Activated CD4-positive, alpha-beta T cell treated with anti-CD3 and anti-CD28 coated beads, Interleukin-2, amount 10 ng/mL, durations not matched to agents 24 days and 14 days (primary cell): ENCODE measurements around the gene PDE6D. TPM values are rescaled to one million over a fixed set of nuclear protein-coding genes. Genes with fewer than 3 reads are reported as not detected.
"Not testable (repeated sequence)": the region's sequence is repeated elsewhere in the genome, so short reads cannot be mapped to it uniquely, and the experiment has no call there.

Source experiments
- DNase-seq: peaks from one replicate; pipeline ENCODE4 v3.0.0; 2022
- H3K27ac Mint-ChIP-seq: one replicate; pipeline ENCODE4 v1.8.0; 2022; ENCODE audit warnings: mild to moderate bottlenecking, mixed read lengths
- H3K27me3 Mint-ChIP-seq: one replicate; pipeline ENCODE4 v1.8.0; 2022; ENCODE audit warnings: mixed read lengths
- H3K36me3 Mint-ChIP-seq: one replicate; pipeline ENCODE4 v1.8.0; 2022; ENCODE audit warnings: low read depth, mild to moderate bottlenecking, mixed read lengths
- H3K4me1 Mint-ChIP-seq: one replicate; pipeline ENCODE4 v1.8.0; 2021; ENCODE audit warnings: mixed read lengths
- H3K4me3 Mint-ChIP-seq: one replicate; pipeline ENCODE4 v1.8.0; 2022; ENCODE audit warnings: mild to moderate bottlenecking, moderate library complexity, mixed read lengths
- H3K9me3 Mint-ChIP-seq: one replicate; pipeline ENCODE4 v1.8.0; 2021; ENCODE audit warnings: mixed read lengths
- intact Hi-C: fragments of 100-400 bp; cut with micrococcal nuclease; formaldehyde crosslinking; loops from one replicate; pipeline ENCODE4 v1.15.1; 2023
- total RNA-seq: library from RNA; stranded (reverse); gene quantifications from 2 replicates; pipeline ENCODE4 v1.2.3, GENCODE V29; 2022

PDE6D gene
- total RNA-seq, 1 donor from 2014 or later, result 36.0 TPM

DNA sequence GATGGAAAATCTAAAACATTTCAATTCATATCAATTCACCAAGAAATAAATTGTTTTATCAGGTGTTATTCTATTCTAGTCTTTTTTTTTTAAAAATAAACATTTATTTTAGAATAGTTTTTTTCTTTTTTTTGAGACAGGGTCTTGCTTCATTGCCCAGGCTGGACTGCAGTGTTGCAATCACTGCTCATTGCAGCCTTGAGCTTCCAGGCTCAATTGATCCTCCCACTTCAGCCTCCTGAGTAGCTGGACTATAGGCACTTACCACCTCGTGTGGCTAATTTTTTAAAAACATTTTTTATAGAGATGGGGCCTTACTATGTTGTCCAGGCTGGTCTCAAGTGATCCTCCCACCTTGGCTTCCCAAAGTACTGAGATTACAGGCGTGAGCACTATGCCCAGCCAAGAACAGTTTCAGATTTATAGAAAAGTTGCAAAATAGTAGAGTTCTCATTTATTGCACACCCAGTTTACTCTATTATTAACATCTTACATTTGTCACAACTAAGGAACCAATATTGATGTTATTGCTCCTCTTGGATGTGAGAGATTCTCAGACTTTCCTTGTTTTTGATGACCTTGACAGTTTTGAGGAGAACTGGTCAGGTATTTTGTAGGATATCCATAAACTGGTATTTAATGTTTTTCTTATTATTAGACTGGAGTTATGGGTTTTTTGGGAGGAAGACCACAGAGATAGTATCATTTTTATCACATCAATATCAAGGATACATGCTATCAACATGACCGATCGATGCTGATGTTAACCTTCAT lies 29.9 kb downstream of the PDE6D start:
- Mint-ChIP-seq H3K9me3 (no peaks in the 10 kb centered on the region), H3K27ac (no peak overlapping the region), H3K27me3 (no peaks in the 10 kb centered on the region), H3K36me3 (peaks cover 4% of the 10 kb centered on the region), H3K4me3 (no peak overlapping the region), H3K4me1 (peaks cover 2% of the 10 kb centered on the region)
- intact Hi-C loops, result no loop called here
- no peak for DNase-seq

DNA sequence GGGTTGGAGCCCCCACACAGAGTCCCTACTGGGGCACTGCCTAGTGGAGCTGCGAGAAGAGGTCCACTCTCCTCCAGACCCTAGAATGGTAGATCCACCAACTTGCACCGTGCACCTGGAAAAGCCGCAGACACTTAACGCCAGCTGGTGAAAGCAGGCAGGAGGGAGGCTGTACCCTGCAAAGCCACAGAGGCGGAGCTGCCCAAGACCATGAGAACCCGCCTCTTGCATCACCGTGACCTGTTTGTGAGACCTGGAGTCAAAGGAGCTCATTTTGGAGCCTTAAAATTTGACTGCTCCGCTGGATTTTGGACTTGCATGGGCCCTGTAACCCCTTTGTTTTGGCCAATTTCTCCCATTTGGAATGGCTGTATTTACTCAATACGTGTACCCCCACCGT lies 32.1 kb downstream of the PDE6D start:
- intact Hi-C loops, H3K36me3 Mint-ChIP-seq, H3K4me3 Mint-ChIP-seq, DNase-seq, H3K4me1 Mint-ChIP-seq, H3K9me3 Mint-ChIP-seq, H3K27ac Mint-ChIP-seq, H3K27me3 Mint-ChIP-seq: not testable (repeated sequence)

DNA sequence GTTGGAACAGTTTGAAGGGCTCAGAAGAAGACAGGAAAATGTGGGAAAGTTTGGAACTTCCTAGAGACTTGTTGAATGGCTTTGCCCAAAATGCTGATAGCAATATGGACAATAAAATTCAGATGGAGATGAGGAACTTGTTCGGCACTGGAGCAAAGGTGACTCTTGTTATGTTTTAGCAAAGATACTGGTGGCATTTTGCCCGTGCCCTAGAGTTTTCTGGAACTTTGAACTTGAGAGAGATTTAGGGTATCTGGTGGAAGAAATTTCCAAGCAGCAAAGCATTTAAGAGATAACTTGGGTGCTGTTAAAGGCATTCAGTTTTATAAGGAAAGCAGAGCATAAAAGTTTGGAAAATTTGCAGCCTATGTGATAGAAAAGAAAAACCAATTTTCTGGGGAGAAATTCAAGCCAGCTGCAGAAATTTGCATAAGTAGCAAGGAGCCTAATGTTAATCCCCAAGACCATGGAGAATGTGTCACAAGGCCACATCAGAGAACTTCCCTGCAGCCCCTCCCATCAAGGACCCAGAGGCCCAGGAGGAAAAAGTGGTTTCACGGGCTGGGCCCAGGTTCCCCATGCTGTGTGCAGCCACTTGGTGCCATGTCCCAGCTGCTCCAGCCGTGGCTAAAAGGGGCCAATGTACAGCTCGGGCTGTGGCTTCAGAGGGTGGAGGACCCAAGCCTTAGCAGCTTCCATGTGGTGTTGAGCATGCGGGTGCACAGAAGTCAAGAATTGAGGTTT lies 32.8 kb downstream of the PDE6D start:
- H3K27ac Mint-ChIP-seq, intact Hi-C loops, DNase-seq, H3K4me1 Mint-ChIP-seq, H3K27me3 Mint-ChIP-seq, H3K4me3 Mint-ChIP-seq, H3K36me3 Mint-ChIP-seq, H3K9me3 Mint-ChIP-seq: not testable (repeated sequence)

DNA sequence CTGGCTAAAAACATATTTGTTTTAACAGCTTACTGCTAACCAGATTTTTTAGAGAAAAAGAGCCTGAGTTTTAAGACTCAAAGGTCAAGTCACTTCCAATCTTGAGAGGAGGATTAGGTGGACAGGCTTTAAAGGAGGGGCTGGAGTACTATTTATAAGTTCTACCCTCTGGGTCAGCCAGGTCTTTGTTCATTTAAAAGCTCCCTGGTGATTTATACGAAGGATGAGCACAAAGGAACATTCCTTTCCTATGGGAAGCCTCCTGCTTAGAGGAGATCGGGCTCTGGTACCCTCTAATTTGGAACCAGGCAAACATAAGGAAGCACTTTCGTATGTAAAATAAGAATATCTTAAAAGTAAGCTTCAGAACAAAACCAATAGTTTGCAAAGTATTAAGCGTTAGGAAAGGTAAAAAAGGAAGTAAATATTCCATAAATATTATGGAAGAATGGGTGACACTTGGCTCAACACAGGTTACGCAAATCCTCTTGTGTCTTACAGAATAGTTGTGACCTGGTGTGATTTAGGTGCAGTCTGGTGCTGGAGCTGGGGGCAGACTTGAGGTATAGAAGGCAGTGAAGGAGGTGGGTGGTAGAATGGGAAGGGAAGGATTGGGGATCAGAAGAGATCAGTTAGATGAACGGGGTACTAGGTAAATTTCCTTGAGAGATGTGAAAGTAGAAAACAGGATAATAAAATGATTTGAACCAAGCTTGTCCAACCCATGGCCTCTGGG lies 35.6 kb downstream of the PDE6D start:
- Mint-ChIP-seq H3K4me1 (peaks cover 2% of the 10 kb centered on the region), H3K9me3 (no peaks in the 10 kb centered on the region), H3K27me3 (no peaks in the 10 kb centered on the region), H3K4me3 (no peak overlapping the region), H3K27ac (no peak overlapping the region), H3K36me3 (peaks cover 4% of the 10 kb centered on the region)
- no peak for DNase-seq
- intact Hi-C loops, result no loop called here

DNA sequence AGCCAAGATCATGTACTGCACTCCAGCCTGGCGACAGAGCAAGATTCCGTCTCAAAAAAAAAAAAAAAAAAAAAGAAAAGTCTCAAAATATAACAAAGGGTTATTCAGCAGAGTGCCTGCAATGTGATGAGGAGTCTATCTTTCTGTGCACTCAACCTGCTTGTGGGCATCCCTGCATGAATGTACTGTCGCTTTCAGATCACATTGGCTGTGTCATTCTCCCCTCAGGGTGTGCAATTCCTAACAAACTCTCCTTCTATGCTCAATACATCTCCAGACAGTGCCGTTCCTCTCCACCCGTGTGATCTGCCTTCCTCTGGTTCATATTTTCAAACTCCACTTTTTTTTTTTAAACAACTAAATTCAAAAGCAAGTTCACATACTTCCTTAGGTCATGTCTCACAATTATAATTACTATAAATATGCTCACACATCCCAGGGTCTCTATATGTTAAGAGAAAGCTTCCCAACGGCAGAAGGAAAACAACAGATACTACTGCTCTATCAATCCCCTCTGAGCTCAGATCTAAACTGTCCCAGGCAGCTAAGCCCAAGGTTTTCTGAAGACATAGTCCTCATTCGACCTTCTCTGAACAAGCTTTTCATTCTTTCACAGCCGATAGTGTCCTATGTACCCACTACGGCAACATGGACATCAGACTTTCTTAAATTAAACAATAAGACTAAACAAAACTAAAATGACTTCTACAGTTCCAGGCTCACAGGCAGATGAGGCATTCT lies 37.5 kb downstream of the PDE6D start:
- Mint-ChIP-seq H3K4me1 (peaks cover under 1% of the 10 kb centered on the region), H3K4me3 (no peak overlapping the region), H3K36me3 (no peaks in the 10 kb centered on the region), H3K27me3 (no peaks in the 10 kb centered on the region), H3K9me3 (no peaks in the 10 kb centered on the region), H3K27ac (no peak overlapping the region)
- intact Hi-C loops, result no loop called here
- no peak for DNase-seq

DNA sequence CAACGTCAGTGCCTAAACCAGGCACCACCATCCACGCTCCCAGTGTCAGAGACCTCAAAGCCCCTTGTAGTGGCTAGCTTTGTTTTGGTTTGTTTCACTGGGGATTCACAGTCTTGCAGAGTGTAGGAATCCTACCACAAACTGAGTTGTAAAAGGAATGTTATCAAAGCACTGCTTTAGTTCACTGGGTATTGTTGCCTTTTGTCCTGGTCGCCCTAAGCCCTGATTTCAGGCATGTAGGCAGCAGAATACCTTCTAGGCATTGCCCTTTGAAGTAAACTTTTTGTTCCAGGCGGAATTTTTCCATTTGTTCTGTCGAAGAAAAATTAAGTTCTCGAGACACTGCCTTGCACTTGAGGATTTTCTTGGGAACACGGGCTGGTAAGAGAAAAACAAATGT lies 43.3 kb downstream of the PDE6D start:
- Mint-ChIP-seq H3K27me3 (no peaks in the 10 kb centered on the region), H3K4me3 (no peak overlapping the region), H3K4me1 (no peaks in the 10 kb centered on the region), H3K36me3 (peaks cover 14% of the 10 kb centered on the region), H3K9me3 (no peaks in the 10 kb centered on the region), H3K27ac (no peak overlapping the region)
- DNase-seq, result no peak
- intact Hi-C loops, result no loop called here

DNA sequence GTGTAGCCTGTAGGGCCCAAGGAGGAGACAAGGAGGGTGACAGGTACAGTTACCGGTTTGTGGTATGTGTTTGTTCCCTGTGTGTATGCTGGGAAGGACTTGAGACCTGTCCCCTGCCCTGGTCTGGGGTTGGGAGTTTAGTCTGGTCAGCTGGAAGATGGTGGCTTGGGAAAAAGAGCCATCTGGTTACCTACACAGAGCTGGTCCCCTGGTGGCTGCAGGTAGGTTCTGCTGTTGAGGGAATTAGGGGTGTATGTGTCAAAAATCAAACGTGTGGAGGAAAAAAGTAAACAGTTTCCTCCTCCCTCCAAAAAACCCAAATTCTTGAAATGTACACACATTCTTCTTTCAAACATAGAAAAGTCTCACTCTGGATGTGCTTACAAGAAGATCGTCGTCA lies 48.5 kb downstream of the PDE6D start:
- Mint-ChIP-seq H3K4me1 (no peaks in the 10 kb centered on the region), H3K9me3 (no peaks in the 10 kb centered on the region), H3K4me3 (no peak overlapping the region), H3K27me3 (no peaks in the 10 kb centered on the region), H3K36me3 (peaks cover 14% of the 10 kb centered on the region), H3K27ac (no peak overlapping the region)
- no peak for DNase-seq
- intact Hi-C loops, result no loop called here

DNA sequence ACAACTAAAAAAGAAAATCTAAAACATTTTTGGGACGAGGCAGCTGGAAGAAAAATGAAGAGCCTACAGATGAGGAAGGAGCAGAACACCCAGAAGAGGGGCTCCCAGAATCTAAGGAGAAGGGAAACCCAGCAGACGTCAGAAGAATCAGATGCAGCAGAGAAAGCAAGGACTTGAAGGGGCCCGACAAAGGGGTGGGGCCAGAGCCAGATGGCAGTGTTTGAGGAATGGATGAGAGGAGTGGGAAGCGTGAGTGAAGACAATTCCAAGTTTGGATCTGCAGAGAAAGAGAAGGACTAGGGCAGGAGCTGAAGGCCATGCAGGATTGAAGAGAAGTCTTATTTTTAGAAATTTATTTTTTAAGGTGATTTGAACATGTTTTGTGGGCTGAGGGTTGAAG lies 53.5 kb downstream of the PDE6D start:
- H3K36me3 Mint-ChIP-seq, result peaks cover 7% of the 10 kb centered on the region
- no peaks in the 10 kb centered on the region for H3K4me1 Mint-ChIP-seq
- DNase-seq, result no peak
- no peak overlapping the region for H3K4me3 Mint-ChIP-seq
- no peaks in the 10 kb centered on the region for H3K27me3 Mint-ChIP-seq
- H3K9me3 Mint-ChIP-seq, result no peaks in the 10 kb centered on the region
- no peak overlapping the region for H3K27ac Mint-ChIP-seq
- intact Hi-C loops, result no loop called here

DNA sequence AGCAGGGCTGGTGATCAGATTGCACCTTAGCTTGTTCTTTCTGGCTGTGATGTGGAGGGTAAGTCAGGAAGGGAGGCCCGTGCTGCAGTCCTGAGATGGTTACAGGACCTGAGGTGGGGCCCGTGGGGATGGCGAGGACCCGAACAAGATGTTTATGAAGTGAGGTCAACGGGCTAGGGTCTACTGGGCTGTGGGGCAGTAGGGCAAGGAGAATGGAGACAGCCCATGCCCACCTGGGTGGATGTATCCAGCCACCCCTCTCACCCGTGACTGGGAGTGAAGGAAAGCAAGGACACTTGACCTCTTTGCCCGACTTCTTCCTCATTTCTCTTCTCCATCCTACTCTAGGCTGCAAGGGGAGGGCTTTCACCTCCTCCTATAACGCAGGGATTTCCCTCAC lies 54.8 kb downstream of the PDE6D start:
- H3K4me3 Mint-ChIP-seq, result no peak overlapping the region
- no peaks in the 10 kb centered on the region for H3K4me1 Mint-ChIP-seq
- no peak for DNase-seq
- H3K27me3 Mint-ChIP-seq, result no peaks in the 10 kb centered on the region
- no peaks in the 10 kb centered on the region for H3K9me3 Mint-ChIP-seq
- no peak overlapping the region for H3K27ac Mint-ChIP-seq
- H3K36me3 Mint-ChIP-seq, result peaks cover 2% of the 10 kb centered on the region
- intact Hi-C loops, result no loop called here

DNA sequence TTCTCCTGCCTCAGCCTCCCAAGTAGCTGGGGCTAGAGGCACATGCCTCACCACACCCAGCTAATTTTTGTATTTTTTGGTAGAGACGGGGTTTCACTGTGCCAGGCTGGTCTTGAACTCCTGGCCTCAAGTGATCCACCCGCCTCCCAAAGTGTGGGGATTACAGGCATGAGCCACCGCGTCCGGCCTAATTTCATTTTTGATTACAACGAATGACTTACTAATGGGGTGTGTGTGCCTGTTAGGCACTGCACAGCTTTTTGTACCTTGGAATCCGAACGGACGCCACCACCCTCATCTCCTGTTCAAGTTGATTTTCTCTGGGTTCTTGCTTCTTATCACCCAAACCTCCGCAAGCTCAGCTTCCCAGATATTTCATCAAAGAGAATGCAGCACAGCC lies 55.6 kb downstream of the PDE6D start:
- Mint-ChIP-seq H3K27me3 (no peaks in the 10 kb centered on the region), H3K4me1 (no peaks in the 10 kb centered on the region), H3K9me3 (no peaks in the 10 kb centered on the region), H3K4me3 (no peak overlapping the region), H3K36me3 (no peaks in the 10 kb centered on the region), H3K27ac (no peak overlapping the region)
- intact Hi-C loops, result no loop called here
- DNase-seq, result no peak

DNA sequence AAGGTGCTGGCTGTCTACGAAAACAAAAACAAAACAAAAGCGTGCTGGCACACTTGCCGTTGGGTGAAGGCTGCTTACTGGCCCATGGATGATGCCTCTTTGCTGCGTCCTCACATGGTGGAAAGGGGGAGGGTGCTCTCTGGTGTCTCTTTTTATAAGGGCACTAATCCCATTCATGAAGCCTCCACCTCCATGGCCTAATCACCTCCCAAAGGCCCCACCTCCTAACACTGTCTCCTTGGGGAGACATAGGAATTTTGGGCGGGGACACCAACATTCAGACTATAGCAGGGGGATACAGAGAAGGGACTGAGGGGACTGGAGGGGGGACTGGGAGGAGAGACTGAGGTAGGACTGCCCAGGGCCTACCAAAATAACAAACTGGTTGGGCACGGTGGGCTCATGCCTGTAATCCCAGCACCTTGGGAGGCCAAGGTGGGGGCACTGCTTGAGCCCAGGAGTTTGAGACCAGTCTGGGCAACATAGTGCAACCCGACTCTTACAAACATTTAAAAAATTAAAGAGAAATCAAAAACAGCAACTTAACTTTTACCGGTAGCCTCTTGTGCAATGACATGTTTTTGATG lies 58.3 kb downstream of the PDE6D start:
- H3K4me3 Mint-ChIP-seq, result no peak overlapping the region
- intact Hi-C loops, result no loop called here
- no peak overlapping the region for H3K27ac Mint-ChIP-seq
- no peaks in the 10 kb centered on the region for H3K36me3 Mint-ChIP-seq
- DNase-seq, result no peak
- H3K9me3 Mint-ChIP-seq, result no peaks in the 10 kb centered on the region
- H3K27me3 Mint-ChIP-seq, result no peaks in the 10 kb centered on the region
- no peaks in the 10 kb centered on the region for H3K4me1 Mint-ChIP-seq

DNA sequence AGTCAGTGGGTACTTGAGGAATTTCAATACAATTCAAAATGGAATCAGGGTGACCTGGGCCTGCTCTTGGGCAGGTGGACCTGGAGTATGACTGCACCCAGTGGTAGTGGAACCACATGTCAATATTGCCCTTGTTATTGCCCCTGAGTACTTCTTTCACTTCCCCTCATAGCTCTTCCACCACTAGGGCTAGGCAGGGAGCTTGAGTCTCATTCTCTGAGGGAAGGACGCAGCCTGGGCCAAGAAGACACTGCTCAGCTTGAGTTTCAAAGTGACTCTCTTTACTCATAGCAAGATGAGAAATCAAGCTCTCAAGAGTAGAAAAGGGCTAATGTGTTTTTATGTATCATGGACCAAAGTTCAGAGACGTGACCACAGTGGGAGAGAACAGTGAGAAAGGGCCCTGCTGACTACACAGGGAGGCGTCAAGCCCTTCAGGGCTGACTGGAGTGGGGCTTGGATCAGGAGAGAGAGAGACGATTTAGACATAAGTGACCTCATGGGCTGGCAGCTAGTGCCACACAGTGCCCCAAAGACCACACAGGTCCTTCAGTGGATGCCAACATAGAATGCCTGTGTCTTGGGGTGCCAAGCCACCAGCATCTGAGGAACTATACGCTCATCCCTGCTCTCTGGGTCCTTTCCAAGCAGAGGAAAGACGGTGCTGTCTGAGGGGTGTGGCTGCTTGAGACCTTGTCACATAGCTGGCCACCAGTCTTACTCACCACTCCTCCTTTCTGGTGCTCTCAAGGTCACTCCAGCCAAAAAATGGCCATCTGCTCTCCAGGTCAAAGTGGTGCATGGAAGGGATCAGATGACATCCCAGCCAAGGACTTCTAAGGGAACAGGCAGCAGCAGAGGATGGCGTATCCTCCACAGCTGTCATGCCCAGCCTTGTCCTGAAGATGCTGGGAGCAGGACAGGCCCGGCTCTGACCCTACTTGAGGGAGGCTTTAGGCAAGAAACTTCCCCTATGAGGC lies 59.8 kb downstream of the PDE6D start:
- Mint-ChIP-seq H3K9me3 (no peaks in the 10 kb centered on the region), H3K36me3 (no peaks in the 10 kb centered on the region), H3K27ac (no peak overlapping the region), H3K4me1 (no peaks in the 10 kb centered on the region), H3K27me3 (no peaks in the 10 kb centered on the region), H3K4me3 (no peak overlapping the region)
- DNase-seq, result peak; percentile 52
- intact Hi-C loops, result no loop called here
